GM10248 (cell line): Measurements from ENCODE around the gene LRBA.
"Not testable (repeated sequence)": the region's sequence is repeated elsewhere in the genome, so short reads cannot be mapped to it uniquely, and the experiment has no call there.

ENCODE experiments used
- CTCF ChIA-PET: fragments of 300-600 bp; sonication (Branson Sonifier 250); formaldehyde crosslinking; extraction: SDS; loops from one replicate; lab custom pipeline; 2021; ENCODE audit warnings: antibody characterized with exemption; lab: Yijun Ruan, JAX
- POLR2A ChIA-PET: fragments of 350-650 bp; sonication (Branson Sonifier 250); formaldehyde crosslinking; extraction: SDS; loops from one replicate; lab custom pipeline; 2020; ENCODE audit warnings: antibody characterized with exemption; lab: Yijun Ruan, JAX
- DNase-seq: peaks from one replicate; pipeline ENCODE4 v3.0.0; 2012; ENCODE audit errors: extremely low spot score
- TF ChIP-seq, protein P1 (sequence below): IDR thresholded peaks from 2 replicates; pipeline ENCODE4 v1.5.1; 2012; ENCODE audit warnings: mild to moderate bottlenecking, low read depth; ENCODE audit errors: extremely low read depth, missing control alignments, control extremely low read depth

Gene LRBA

DNA sequence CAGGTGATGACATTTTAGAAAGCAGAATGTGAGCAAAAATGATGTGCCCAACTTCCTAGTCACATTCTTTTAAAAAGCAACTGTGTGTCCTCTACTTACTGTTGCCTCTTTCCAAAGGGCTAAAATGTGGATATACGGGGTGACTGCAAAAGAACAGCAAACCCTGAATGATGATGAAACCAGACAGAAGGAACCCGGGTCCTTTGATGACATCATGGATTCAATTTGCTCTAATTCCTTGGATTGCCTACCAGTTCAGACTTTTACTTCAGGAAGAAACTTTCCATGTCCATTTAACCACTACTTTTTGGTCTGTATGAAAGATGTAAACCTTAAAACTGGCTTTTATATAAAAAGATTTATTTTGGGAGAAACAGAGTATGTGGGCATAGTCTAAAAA is 624.0 kb downstream of the LRBA start:
- TF ChIP-seq, protein P1, sequence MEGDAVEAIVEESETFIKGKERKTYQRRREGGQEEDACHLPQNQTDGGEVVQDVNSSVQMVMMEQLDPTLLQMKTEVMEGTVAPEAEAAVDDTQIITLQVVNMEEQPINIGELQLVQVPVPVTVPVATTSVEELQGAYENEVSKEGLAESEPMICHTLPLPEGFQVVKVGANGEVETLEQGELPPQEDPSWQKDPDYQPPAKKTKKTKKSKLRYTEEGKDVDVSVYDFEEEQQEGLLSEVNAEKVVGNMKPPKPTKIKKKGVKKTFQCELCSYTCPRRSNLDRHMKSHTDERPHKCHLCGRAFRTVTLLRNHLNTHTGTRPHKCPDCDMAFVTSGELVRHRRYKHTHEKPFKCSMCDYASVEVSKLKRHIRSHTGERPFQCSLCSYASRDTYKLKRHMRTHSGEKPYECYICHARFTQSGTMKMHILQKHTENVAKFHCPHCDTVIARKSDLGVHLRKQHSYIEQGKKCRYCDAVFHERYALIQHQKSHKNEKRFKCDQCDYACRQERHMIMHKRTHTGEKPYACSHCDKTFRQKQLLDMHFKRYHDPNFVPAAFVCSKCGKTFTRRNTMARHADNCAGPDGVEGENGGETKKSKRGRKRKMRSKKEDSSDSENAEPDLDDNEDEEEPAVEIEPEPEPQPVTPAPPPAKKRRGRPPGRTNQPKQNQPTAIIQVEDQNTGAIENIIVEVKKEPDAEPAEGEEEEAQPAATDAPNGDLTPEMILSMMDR, result no peak

DNA sequence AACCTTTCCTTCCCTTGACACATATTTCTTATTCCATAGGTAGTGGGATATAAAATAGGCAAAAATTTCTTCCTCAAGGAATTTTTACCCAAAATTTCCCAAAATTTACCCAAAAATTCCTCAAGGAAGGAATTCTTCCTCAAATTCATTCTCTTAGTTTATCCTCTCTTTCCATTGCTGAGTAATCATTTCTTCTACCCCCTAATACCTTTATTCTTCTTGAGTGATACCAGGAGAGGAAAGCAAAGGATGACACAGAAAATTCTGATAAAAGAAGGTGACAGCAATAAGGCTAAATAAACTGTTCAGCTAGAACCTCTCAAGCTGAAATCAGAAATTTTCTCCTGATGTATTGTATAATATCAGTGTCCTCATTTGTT is 624.6 kb downstream of the LRBA start:
- ChIA-PET POLR2A (no interaction called here), CTCF (interaction anchor here (0.7 kb wide), 1 partner anchor 24 kb away, joined by 3 read pairs; no protein-coding TSS in a partner anchor)
- no peak for DNase-seq
- TF ChIP-seq, protein P1, result no peak

More for the DNA sequence above, 624.0 kb downstream of the LRBA start:
- DNase-seq, result no peak
- CTCF ChIA-PET, result interaction anchor here (0.7 kb wide), 1 partner anchor 25 kb away, joined by 3 read pairs; no protein-coding TSS in a partner anchor
- POLR2A ChIA-PET, result no interaction called here

DNA sequence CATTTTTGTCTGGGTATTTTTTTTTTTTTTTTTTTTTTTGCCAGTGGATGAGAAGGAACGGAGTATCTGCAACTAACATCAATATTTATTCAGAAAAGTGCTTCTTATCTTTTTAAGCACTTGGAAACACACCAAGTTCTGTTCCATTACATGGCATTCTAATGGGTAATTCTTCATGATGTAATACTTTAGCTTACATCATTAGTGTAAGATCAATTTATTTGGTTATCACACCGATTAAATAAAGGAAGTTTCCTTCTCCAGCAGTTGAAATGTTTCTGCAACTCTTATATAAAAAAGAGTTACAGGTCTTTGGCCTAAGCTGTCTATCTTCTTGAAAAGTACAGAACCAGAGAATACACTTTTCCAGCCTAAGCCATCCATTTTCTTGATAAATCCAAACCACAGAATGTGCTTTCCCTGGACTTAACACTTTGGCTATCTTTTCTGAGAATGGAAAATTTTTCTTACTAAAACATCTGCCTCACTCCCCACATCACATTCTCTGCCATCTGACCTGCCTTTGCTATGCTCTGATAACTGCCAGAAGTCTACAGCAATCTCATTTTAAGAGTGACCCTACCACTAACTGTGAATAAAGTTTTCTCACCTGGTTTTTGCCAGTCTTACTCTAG is 625.1 kb downstream of the LRBA start:
- POLR2A ChIA-PET, result no interaction called here
- DNase-seq, result no peak
- CTCF ChIA-PET, result no interaction called here
- TF ChIP-seq, protein P1, result no peak

DNA sequence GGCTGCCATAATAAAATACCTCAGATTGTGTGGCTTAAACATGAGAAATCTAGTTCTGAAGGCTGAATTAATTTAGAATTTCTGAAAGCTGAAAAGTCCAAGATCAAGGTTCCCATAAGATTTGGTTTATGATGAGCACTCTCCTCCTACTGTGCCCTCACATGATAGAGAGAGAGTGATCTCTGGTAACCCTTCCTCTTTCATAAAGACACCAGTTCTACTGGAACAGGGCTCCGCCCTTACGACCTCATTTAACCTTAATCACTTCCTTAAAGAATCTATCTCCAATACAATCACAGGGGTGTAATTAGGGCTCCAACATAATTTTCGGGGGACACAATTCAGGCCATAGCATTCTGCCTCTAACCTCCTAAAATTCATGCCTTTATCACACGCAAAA is 627.1 kb downstream of the LRBA start:
- POLR2A ChIA-PET, result no interaction called here
- CTCF ChIA-PET, result no interaction called here
- TF ChIP-seq, protein P1, result no peak
- DNase-seq, result no peak

DNA sequence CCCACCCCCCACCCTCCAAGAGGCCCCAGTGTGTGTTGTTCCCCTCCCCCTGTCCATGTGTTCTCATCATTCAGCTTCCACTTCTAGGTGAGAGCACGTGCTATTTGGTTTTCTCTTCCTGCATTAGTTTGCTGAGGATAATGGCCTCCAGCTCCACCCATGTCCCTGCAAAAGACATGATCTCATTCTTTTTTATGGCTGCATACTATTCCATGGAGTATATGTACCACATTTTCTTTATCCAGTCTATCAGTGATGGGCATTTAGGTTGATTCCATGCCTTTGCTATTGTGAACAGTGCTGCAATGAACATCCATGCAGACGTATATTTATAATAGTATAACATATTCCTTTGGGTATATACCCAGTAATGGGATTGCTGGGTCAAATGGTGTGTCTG is 628.7 kb downstream of the LRBA start:
- CTCF ChIA-PET, result interaction anchor here (2.1 kb wide), 1 partner anchor 13 kb away, joined by 5 read pairs; no protein-coding TSS in a partner anchor
- DNase-seq, POLR2A ChIA-PET: not testable (repeated sequence)

DNA sequence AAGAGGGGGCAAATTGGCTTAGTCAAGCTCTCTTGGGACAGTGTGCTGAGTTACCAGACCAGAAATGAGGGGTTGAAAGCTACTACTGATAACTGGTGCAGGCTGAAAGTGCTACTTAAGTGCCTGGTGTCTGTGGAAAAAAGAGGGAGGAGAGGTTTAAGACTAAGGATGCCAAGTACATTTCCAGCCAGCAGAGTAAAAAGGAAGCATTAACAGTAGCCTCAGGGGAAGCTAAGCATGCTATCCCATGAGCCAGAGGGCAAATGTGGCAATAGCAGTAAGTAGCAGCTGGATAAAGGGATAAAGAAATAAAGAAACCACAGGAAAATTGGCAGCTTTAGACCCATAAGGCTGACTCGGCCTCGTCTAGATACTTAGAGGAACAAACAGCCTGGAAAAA is 629.5 kb downstream of the LRBA start:
- POLR2A ChIA-PET, result no interaction called here
- DNase-seq, result no peak
- TF ChIP-seq, protein P1, result no peak
- CTCF ChIA-PET, result interaction anchor here (0.7 to 2.1 kb wide), 4 partner anchors 11 to 143 kb away, joined by 3 to 5 read pairs (median 3); no protein-coding TSS in a partner anchor

DNA sequence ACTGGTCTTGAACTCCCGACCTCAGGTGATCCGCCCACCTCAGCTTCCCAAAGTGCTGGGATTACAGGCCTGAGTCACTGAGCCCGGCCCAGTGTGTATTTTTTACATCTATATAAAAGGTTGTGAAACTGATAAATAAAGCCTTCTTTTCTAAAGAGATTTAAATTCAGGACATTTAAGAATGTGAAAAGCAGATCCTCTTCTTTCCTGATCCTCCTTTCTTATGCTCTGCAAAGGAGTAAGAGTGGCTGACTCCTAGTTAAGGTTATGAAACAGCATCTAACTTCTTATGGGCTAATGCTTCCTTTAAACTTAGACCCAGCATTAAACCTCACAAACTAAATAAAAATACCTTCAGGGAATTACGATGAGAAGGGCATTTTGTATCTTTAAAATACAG is 630.8 kb downstream of the LRBA start:
- DNase-seq, result no peak
- ChIA-PET CTCF (no interaction called here), POLR2A (no interaction called here)
- TF ChIP-seq, protein P1, result no peak
